Measurements from ENCODE around the gene HGS. TPM values are rescaled to one million over a fixed set of nuclear protein-coding genes. Genes with fewer than 3 reads are reported as not detected.

HGS gene
- total RNA-seq, 2 donors from 2014 or later = 114 to 130 TPM

DNA sequence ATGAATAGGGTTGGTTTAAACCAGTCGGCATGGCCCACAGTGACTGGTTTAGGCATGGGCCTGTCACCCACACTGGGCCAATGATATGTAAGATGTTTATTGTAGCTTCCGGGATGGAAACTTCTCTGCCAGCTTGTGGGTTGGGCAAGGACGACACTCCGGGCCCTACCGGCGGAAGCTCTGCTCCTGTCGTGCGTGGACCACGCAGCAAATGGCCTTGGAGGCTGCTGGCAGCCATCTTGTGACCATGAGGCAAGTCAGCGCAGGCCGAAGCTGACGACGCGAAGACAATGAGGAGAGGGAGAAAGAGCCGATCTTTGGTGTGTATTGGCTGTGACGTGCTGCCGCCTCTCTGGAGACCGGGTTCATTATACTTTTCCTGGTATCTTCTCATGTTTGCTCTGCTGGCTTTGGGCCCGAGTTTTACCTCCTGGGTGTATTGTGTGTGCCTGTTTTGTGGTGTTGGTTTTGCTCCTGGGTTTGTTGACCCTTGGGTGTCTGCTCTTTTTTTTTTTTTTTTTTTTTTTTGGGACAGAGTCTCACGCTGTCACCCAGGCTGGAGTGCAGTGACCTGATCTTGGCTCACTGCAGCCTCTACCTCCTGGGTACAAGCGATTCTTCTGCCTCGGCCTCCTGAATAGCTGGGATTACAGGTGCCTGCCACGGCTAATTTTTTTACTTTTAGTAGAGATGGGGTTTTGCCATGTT, 43.7 kb downstream of the HGS start:
- Histone ChIP-seq H3K27ac (ENCODE audit: low read depth, low read length) (no peak overlapping the region), H3K4me1 (ENCODE audit: control insufficient read depth, insufficient read depth, low read length) (no peaks in the 10 kb centered on the region), H3K9ac (ENCODE audit: extremely low read depth, low read length, poor library complexity, severe bottlenecking) (no peak overlapping the region), H3K27me3 (ENCODE audit: control insufficient read depth, insufficient read depth, low read length, poor library complexity, severe bottlenecking) (no peaks in the 10 kb centered on the region), H3K4me3 (ENCODE audit: low read length) (no peak overlapping the region), H3K36me3 (ENCODE audit: control insufficient read depth, insufficient read depth, low read length) (no peaks in the 10 kb centered on the region), H3K9me3 (ENCODE audit: control insufficient read depth, low read length) (no peaks in the 10 kb centered on the region)
- H3K4me1 Mint-ChIP-seq = peaks cover 6% of the 10 kb centered on the region
- H3K36me3 Mint-ChIP-seq (ENCODE audit: low read depth) = no peaks in the 10 kb centered on the region
- H3K27me3 Mint-ChIP-seq (ENCODE audit: insufficient read depth) = no peaks in the 10 kb centered on the region
- H3K9me3 Mint-ChIP-seq = no peaks in the 10 kb centered on the region
- 93 to 96% methylated on average over 16 to 23 of the region's 23 CpGs for WGBS, 2 experiments (ENCODE audit: insufficient coverage in 1 of 2, insufficient read length in 1 of 2)
- H3K4me3 Mint-ChIP-seq = no peak overlapping the region
- peak; percentile 61 for DNase-seq
- H3K27ac Mint-ChIP-seq = no peak overlapping the region
- TF ChIP-seq, protein P1, sequence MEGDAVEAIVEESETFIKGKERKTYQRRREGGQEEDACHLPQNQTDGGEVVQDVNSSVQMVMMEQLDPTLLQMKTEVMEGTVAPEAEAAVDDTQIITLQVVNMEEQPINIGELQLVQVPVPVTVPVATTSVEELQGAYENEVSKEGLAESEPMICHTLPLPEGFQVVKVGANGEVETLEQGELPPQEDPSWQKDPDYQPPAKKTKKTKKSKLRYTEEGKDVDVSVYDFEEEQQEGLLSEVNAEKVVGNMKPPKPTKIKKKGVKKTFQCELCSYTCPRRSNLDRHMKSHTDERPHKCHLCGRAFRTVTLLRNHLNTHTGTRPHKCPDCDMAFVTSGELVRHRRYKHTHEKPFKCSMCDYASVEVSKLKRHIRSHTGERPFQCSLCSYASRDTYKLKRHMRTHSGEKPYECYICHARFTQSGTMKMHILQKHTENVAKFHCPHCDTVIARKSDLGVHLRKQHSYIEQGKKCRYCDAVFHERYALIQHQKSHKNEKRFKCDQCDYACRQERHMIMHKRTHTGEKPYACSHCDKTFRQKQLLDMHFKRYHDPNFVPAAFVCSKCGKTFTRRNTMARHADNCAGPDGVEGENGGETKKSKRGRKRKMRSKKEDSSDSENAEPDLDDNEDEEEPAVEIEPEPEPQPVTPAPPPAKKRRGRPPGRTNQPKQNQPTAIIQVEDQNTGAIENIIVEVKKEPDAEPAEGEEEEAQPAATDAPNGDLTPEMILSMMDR (conservative IDR thresholded peaks at IDR 0.05) = no peak

DNA sequence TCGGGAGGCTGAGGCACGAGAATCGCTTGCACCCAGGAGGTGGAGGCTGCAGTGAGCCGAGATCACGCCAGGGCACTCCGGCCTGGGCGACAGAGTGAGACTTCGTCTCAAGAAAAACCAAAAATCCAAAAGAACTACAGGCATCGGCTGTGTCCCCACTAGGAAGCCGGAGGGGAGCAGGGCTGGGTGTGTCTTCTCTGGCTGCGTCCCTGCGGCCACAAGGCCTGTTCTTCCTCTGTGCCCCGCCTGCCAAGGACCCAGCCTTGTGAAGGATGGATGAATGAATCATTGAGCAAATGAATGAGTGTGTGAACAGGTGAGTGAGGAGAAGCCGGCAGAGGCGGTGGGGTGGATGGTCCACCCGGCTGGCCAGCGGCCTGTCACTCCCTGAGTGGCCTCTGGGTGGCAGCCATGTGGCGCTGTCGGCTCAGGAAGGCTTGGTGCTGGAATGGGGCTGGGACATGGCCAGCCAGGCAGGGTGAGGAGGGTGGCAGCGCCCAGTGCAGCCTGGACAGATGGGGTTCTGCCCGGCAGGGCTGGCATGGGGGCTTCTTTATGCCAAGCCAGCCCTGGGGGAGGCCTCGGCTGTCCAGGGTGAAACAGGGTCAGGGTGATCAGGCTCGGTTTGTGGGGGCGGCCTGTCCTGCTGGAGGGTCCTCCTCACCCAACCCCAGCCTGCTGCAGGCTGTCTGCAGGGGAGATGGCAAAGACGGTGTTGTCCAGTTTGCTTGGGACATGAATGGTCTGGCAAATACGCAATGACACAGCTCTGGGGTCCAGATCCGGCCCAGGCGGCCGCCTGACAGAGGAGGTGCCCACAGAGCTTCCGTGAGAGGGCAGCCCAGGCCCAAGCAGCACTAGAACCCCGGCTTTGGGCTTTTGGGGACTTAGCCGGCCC, 49.9 kb downstream of the HGS start:
- TF ChIP-seq, protein P1 (conservative IDR thresholded peaks at IDR 0.05) = peak; percentile 94
- Mint-ChIP-seq H3K27me3 (ENCODE audit: insufficient read depth) (peaks cover 7% of the 10 kb centered on the region), H3K27ac (no peak overlapping the region), H3K4me3 (no peak overlapping the region), H3K9me3 (no peaks in the 10 kb centered on the region), H3K4me1 (peaks cover 2% of the 10 kb centered on the region), H3K36me3 (ENCODE audit: low read depth) (no peaks in the 10 kb centered on the region)
- peak; percentile 98 for DNase-seq
- H3K4me3 ChIP-seq (ENCODE audit: low read length) = no peak overlapping the region
- H3K9ac ChIP-seq (ENCODE audit: extremely low read depth, low read length, poor library complexity, severe bottlenecking) = no peak overlapping the region
- H3K9me3 ChIP-seq (ENCODE audit: control insufficient read depth, low read length) = no peaks in the 10 kb centered on the region
- no peaks in the 10 kb centered on the region for H3K36me3 ChIP-seq (ENCODE audit: control insufficient read depth, insufficient read depth, low read length)
- H3K27me3 ChIP-seq (ENCODE audit: control insufficient read depth, insufficient read depth, low read length, poor library complexity, severe bottlenecking) = peaks cover 8% of the 10 kb centered on the region
- H3K27ac ChIP-seq (ENCODE audit: low read depth, low read length) = no peak overlapping the region
- no peaks in the 10 kb centered on the region for H3K4me1 ChIP-seq (ENCODE audit: control insufficient read depth, insufficient read depth, low read length)
- 50 to 52% methylated on average over 21 to 32 of the region's 32 CpGs for WGBS, 2 experiments (ENCODE audit: insufficient coverage in 1 of 2, insufficient read length in 1 of 2)

DNA sequence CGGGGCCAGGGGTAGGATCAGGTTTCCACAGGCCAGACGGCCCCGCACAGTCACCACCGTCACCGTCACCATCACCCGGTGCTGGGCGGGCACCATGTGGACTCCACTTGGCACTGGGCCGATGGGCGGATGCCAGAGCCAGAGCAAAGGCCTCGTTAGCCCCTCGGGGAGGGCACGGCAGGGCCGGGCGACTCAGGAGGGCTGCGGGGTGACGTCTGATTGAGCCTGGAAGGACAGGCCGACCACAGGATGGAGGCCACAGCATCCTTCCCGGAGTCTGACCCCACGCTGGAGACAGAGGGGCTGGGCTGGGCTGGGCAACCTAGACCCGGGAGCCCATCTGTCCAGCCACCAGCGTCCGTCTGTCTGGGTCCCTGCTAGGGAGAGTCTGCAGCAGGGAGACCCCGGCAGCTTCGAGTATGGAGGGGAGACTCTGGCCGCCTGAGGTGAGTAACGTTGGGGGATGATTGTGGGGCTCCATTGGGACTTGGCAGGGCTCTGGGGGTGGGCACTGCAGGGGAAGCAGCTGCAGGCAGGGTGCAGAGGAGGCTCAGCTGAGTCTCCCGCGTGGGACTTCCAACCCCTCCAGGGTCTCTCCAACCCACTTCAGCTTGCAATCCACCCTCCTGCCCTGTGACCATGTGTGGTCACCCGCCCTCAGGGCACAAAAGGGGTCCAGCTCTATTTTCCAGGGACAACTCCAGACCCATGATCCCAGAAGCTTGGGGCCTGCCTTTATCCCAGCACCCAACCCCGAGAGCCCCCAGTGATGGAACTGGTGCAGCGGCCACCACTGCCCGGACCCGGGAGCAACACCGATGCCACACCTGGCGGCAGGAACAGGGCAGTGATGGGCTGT, 50.8 kb downstream of the HGS start:
- no peaks in the 10 kb centered on the region for H3K36me3 ChIP-seq (ENCODE audit: control insufficient read depth, insufficient read depth, low read length)
- H3K9me3 Mint-ChIP-seq = no peaks in the 10 kb centered on the region
- DNase-seq = peak; percentile 55
- H3K27me3 Mint-ChIP-seq (ENCODE audit: insufficient read depth) = peaks cover 7% of the 10 kb centered on the region
- no peak overlapping the region for H3K4me3 ChIP-seq (ENCODE audit: low read length)
- H3K27ac Mint-ChIP-seq = no peak overlapping the region
- H3K4me1 Mint-ChIP-seq = peaks cover 2% of the 10 kb centered on the region
- H3K36me3 Mint-ChIP-seq (ENCODE audit: low read depth) = no peaks in the 10 kb centered on the region
- TF ChIP-seq, protein P1 (conservative IDR thresholded peaks at IDR 0.05) = no peak
- H3K9me3 ChIP-seq (ENCODE audit: control insufficient read depth, low read length) = no peaks in the 10 kb centered on the region
- H3K27ac ChIP-seq (ENCODE audit: low read depth, low read length) = no peak overlapping the region
- peaks cover 8% of the 10 kb centered on the region for H3K27me3 ChIP-seq (ENCODE audit: control insufficient read depth, insufficient read depth, low read length, poor library complexity, severe bottlenecking)
- no peak overlapping the region for H3K9ac ChIP-seq (ENCODE audit: extremely low read depth, low read length, poor library complexity, severe bottlenecking)
- WGBS, 2 experiments (ENCODE audit: insufficient coverage in 1 of 2, insufficient read length in 1 of 2) = 87 to 93% methylated on average over 21 to 35 of the region's 35 CpGs
- H3K4me1 ChIP-seq (ENCODE audit: control insufficient read depth, insufficient read depth, low read length) = no peaks in the 10 kb centered on the region
- no peak overlapping the region for H3K4me3 Mint-ChIP-seq
